Liver (tissue), 3 donors: ENCODE data around the gene HIF1AN.

Experiments
- ATF3 ChIP-seq: IDR thresholded peaks from 2 replicates; pipeline ENCODE4 v1.6.1; 2016; ENCODE audit warnings: antibody characterized with exemption
- CTCF ChIP-seq: fragments of 150-350 bp; IDR thresholded peaks from 2 replicates; pipeline ENCODE4 v1.5.1; 2017; ENCODE audit warnings: improper control_type of control experiment, low read depth, low read length; ENCODE audit not compliant: missing input control
- EGR1 ChIP-seq, 2 donors: IDR thresholded peaks; 2 replicates each; pipeline ENCODE4 v1.6.1; 2016 to 2018; ENCODE audit warnings: antibody characterized with exemption in 2 of 2, low read depth in 2 of 2
- FOXA1 ChIP-seq: IDR thresholded peaks from 2 replicates; pipeline ENCODE4 v1.6.1; 2016; ENCODE audit warnings: antibody characterized with exemption
- JUND ChIP-seq, 2 donors: IDR thresholded peaks; 2 replicates each; pipeline ENCODE4 v1.6.1; 2016; ENCODE audit warnings: antibody characterized with exemption in 2 of 2
- MAX ChIP-seq: IDR thresholded peaks from 2 replicates; pipeline ENCODE4 v1.6.1; 2016; ENCODE audit warnings: antibody characterized with exemption
- NR2F2 ChIP-seq: IDR thresholded peaks from 2 replicates; pipeline ENCODE4 v1.6.1; 2016; ENCODE audit warnings: antibody characterized with exemption
- TAF1 ChIP-seq: conservative IDR thresholded peaks from 2 replicates; pipeline ENCODE4 v1.6.1; 2016; ENCODE audit warnings: antibody characterized with exemption, mild to moderate bottlenecking
- YY1 ChIP-seq: IDR thresholded peaks from 2 replicates; pipeline ENCODE4 v1.6.1; 2016; ENCODE audit warnings: antibody characterized with exemption, mild to moderate bottlenecking
- ZBTB33 ChIP-seq: IDR thresholded peaks from 2 replicates; pipeline ENCODE4 v1.6.1; 2016; ENCODE audit warnings: antibody characterized with exemption
- donor health status: healthy.
- donor health status: healthy.

GRCh38 chr10:100534726-100535125, 1.0 kb upstream of the HIF1AN start:
- TF ChIP-seq CTCF (no peak), YY1 (no peak), JUND (IDR thresholded peaks at IDR 0.05) (no peak), FOXA1 (no peak), EGR1 (IDR thresholded peaks at IDR 0.05; ENCODE audit: low read depth in 2 of 2) (no peak), ZBTB33 (no peak), ATF3 (no peak), MAX (no peak), TAF1 (no peak), NR2F2 (no peak)
